Measurements from ENCODE around the gene C1QTNF2. TPM values are rescaled to one million over a fixed set of nuclear protein-coding genes. Genes with fewer than 3 reads are reported as not detected.

The C1QTNF2 gene
- total and polyA plus RNA-seq, 2 donors (not counting 1 experiment from before 2014, with no cell fraction given), result not detected

DNA sequence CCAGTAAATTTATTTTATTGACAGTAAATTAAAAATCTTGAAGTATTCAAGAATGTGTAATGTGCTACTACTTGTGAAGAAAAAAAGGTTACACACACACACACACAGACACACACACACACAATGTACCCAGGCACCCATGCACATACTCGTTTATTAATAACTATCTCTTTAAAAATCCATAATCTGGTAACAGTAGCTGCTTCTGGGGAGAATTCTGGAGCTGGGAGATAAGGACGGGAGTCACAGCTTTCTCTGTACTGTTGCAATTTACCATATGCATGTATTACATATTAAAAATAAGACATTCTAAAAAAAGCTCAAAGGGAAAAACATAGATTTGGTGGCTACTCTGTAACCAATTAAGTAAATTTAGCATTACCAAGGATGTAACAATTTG, 7.9 kb upstream of the C1QTNF2 start:
- no peaks in the 10 kb centered on the region for H4K20me1 ChIP-seq (ENCODE audit: control insufficient read depth, insufficient read depth, low read length, poor library complexity, severe bottlenecking)
- no peak overlapping the region for H3K4me3 Mint-ChIP-seq

DNA sequence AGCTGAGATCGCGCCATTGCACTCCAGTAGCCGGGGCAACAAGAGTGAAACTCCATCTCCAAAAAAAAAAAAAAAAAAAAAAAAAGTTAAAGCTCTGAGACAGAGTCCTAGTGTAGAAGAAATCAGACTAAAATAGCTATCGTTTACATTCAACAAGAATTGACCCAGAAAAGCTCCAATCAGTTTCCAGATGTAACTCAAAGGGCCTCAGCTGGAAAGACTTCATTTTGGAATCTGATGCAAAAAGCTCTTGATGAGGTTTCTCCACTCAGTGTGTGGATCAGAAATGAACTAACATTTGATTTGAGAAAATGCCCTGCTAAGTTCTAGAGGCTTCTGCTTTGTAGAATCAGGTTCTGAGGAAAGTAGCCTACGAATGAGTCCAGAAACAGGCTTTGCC, 7.2 kb upstream of the C1QTNF2 start:
- TF ChIP-seq CTCF (IDR thresholded peaks at IDR 0.05), result no peak
- TF ChIP-seq EZH2 (IDR thresholded peaks at IDR 0.05; ENCODE audit: borderline replicate concordance, insufficient read depth, low read depth, low read length, poor library complexity, severe bottlenecking), result no peak
- no peak overlapping the region for H3K9ac ChIP-seq (ENCODE audit: low read length)
- WGBS (ENCODE audit: insufficient coverage), result 100% methylated on average over 1 of the region's 5 CpGs
- no peaks in the 10 kb centered on the region for H3K79me2 ChIP-seq (ENCODE audit: control insufficient read depth, insufficient read depth, low read length)
- ATAC-seq (ENCODE audit: low read depth), result no peak
- H3K27me3 ChIP-seq (replicated peaks in 1 of 4; ENCODE audit: control extremely low read depth in 1 of 4, control insufficient read depth in 3 of 4, insufficient read depth in 4 of 4, low read length in 3 of 4), result peaks cover 0 to 8% (median 3%) of the 10 kb centered on the region in 4 experiments
- no peaks in the 10 kb centered on the region for H3K36me3 ChIP-seq (replicated peaks in 1 of 2; ENCODE audit: control extremely low read depth in 1 of 2, control insufficient read depth in 1 of 2, extremely low read depth in 1 of 2, insufficient read depth in 2 of 2, low read length in 1 of 2)
- Mint-ChIP-seq H3K4me3 (no peak overlapping the region), H3K4me1 (peaks cover 7% of the 10 kb centered on the region), H3K9me3 (ENCODE audit: insufficient read depth) (no peaks in the 10 kb centered on the region), H3K27ac (no peak overlapping the region), H3K27me3 (peaks cover 37% of the 10 kb centered on the region)
- no peak overlapping the region for H3K27ac ChIP-seq (ENCODE audit: low read length in 2 of 2)
- intact Hi-C loops (cut with micrococcal nuclease), result no loop called here
- ChIA-PET POLR2A (no interaction called here), CTCF (interaction anchor here (0.9 kb wide), 1 partner anchor 30 kb away, joined by 4 read pairs; no protein-coding TSS in a partner anchor)
- H3K9me3 ChIP-seq (ENCODE audit: control extremely low read depth in 1 of 3, control insufficient read depth in 2 of 3, insufficient read depth in 1 of 3, low read length in 2 of 3), result no peaks in the 10 kb centered on the region
- no peak overlapping the region for H3K4me2 ChIP-seq (replicated peaks; ENCODE audit: low read depth, low read length, poor library complexity, severe bottlenecking)
- no peak for DNase-seq
- no peak overlapping the region for H2AFZ ChIP-seq (ENCODE audit: insufficient read depth, low read depth, low read length, poor library complexity, severe bottlenecking)
- no peaks in the 10 kb centered on the region for H4K20me1 ChIP-seq (ENCODE audit: control insufficient read depth, insufficient read depth, low read length, poor library complexity, severe bottlenecking)
- H3K4me1 ChIP-seq (ENCODE audit: control insufficient read depth in 2 of 2, insufficient read depth in 2 of 2, low read length in 2 of 2), result peaks cover 0 to 6% of the 10 kb centered on the region in 2 donors
- no peak overlapping the region for H3K4me3 ChIP-seq (ENCODE audit: control extremely low read depth in 1 of 5, extremely low read depth in 1 of 5, insufficient read depth in 1 of 5, low read depth in 2 of 5, low read length in 4 of 5)

More for the DNA sequence above, 7.9 kb upstream of the C1QTNF2 start:
- TF ChIP-seq EZH2 (IDR thresholded peaks at IDR 0.05; ENCODE audit: borderline replicate concordance, insufficient read depth, low read depth, low read length, poor library complexity, severe bottlenecking) (no peak), CTCF (IDR thresholded peaks at IDR 0.05) (no peak)
- Histone ChIP-seq H3K79me2 (ENCODE audit: control insufficient read depth, insufficient read depth, low read length) (no peaks in the 10 kb centered on the region), H3K4me2 (replicated peaks; ENCODE audit: low read depth, low read length, poor library complexity, severe bottlenecking) (no peak overlapping the region), H3K9me3 (ENCODE audit: control extremely low read depth in 1 of 3, control insufficient read depth in 2 of 3, insufficient read depth in 1 of 3, low read length in 2 of 3) (no peaks in the 10 kb centered on the region), H3K27me3 (replicated peaks in 1 of 4; ENCODE audit: control extremely low read depth in 1 of 4, control insufficient read depth in 3 of 4, insufficient read depth in 4 of 4, low read length in 3 of 4) (peaks cover 0 to 8% (median 3%) of the 10 kb centered on the region in 4 experiments), H3K36me3 (replicated peaks in 1 of 2; ENCODE audit: control extremely low read depth in 1 of 2, control insufficient read depth in 1 of 2, extremely low read depth in 1 of 2, insufficient read depth in 2 of 2, low read length in 1 of 2) (no peaks in the 10 kb centered on the region), H2AFZ (ENCODE audit: insufficient read depth, low read depth, low read length, poor library complexity, severe bottlenecking) (no peak overlapping the region), H3K27ac (ENCODE audit: low read length in 2 of 2) (no peak overlapping the region), H3K4me1 (ENCODE audit: control insufficient read depth in 2 of 2, insufficient read depth in 2 of 2, low read length in 2 of 2) (peaks cover 0 to 6% of the 10 kb centered on the region in 2 donors), H3K4me3 (ENCODE audit: control extremely low read depth in 1 of 5, extremely low read depth in 1 of 5, insufficient read depth in 1 of 5, low read depth in 2 of 5, low read length in 4 of 5) (no peak overlapping the region), H3K9ac (ENCODE audit: low read length) (no peak overlapping the region)
- DNase-seq (no peak), ATAC-seq (ENCODE audit: low read depth) (no peak)
- Mint-ChIP-seq H3K27me3 (peaks cover 31% of the 10 kb centered on the region), H3K9me3 (ENCODE audit: insufficient read depth) (no peaks in the 10 kb centered on the region), H3K27ac (no peak overlapping the region), H3K4me1 (peaks cover 13% of the 10 kb centered on the region)
- intact Hi-C loops (cut with micrococcal nuclease), result no loop called here
- ChIA-PET POLR2A (no interaction called here), CTCF (interaction anchor here (2.3 kb wide), 1 partner anchor 13 kb away, joined by 9 read pairs; no protein-coding TSS in a partner anchor)
- WGBS (ENCODE audit: insufficient coverage), result no CpG with 5 or more reads among the region's 2 CpGs

Measured in B cell (primary cell).